GM21360 (cell line): ENCODE data around the gene SSBP4.

ENCODE experiments used
- ATAC-seq: cut with Tn5 transposase; IDR thresholded peaks from one replicate; pipeline ENCODE4 v1.9.1; 2021; ENCODE audit warnings: mild to moderate bottlenecking, moderate library complexity; ENCODE audit not compliant: unreplicated experiment

Gene SSBP4

DNA sequence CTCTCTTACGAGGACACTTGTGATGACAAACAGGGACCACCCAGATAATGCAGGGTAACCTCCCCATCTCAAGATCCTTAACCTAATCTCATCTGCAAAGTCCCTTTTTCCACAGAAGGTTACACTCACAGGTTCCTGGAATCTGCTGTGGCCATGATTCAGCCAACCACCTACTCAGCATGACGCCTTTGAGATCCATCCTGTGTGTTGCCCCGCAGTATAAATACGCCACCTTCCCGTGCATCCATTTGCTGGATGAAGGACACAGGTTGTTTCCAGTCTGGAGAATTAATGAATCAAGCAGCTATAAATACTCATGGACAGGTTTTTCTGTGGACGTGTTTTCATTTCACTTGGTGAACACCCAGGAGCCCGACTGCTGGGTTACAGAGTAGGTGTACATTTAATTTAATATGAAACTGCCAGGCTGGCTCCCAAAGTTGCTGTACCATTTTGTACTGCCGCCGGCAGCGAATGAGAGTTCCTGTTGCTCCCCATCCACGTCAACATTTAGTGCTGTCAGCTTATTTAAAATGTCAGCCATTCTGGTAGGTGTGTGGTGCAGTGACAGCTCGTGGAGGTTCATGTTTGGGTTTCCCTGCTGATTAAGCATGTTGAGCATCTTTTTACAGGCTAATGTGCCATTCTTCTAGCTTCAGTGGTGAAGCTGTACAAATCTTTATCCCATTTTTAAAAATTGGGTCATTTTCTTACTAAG lies 62.5 kb downstream of the SSBP4 start:
- ATAC-seq = no peak

- no peak for ATAC-seq
Observed at GRCh38 chr19:18483119-18483890, 64.1 kb downstream of the SSBP4 start.
